CD4-positive, alpha-beta T cell treated with Interleukin-6 at 100 ng/mL for 8 hours (primary cell): ENCODE data around the gene RBPJ.

Experiments used
- DNase-seq: peaks from one replicate; pipeline ENCODE4 v3.0.0-alpha.2; 2020; ENCODE audit warnings: mixed read lengths, low spot score

RBPJ gene

GRCh38 chr4:26420438-26420837 lies 99.6 kb downstream of the RBPJ start:
- DNase-seq: no peak

- no peak for DNase-seq
Observed at GRCh38 chr4:26420913-26421312, 100.1 kb downstream of the RBPJ start.

GRCh38 chr4:26424153-26424552 lies 103.3 kb downstream of the RBPJ start:
- no peak for DNase-seq

GRCh38 chr4:26424838-26425237 lies 104.0 kb downstream of the RBPJ start:
- no peak for DNase-seq

- DNase-seq: no peak
Observed at GRCh38 chr4:26425953-26426352, 105.1 kb downstream of the RBPJ start.

- no peak for DNase-seq
Observed at GRCh38 chr4:26426892-26427291, 106.1 kb downstream of the RBPJ start.

GRCh38 chr4:26429910-26430309 lies 109.1 kb downstream of the RBPJ start:
- no peak for DNase-seq

- DNase-seq: no peak
Observed at GRCh38 chr4:26431461-26432180, 110.8 kb downstream of the RBPJ start.

GRCh38 chr4:26432419-26432818 lies 111.6 kb downstream of the RBPJ start:
- DNase-seq: no peak

GRCh38 chr4:26433556-26433955 lies 112.7 kb downstream of the RBPJ start:
- no peak for DNase-seq

- DNase-seq: no peak
Observed at GRCh38 chr4:26434030-26434639, 113.3 kb downstream of the RBPJ start.

GRCh38 chr4:26441102-26441501 lies 120.3 kb downstream of the RBPJ start:
- no peak for DNase-seq

- DNase-seq: no peak
Observed at GRCh38 chr4:26441771-26442170, 121.0 kb downstream of the RBPJ start.

GRCh38 chr4:26447378-26447777 lies 126.6 kb downstream of the RBPJ start:
- no peak for DNase-seq

- no peak for DNase-seq
Observed at GRCh38 chr4:26450418-26450817, 129.6 kb downstream of the RBPJ start.

- no peak for DNase-seq
Observed at GRCh38 chr4:26451597-26451996, 130.8 kb downstream of the RBPJ start.

GRCh38 chr4:26452565-26453531 lies 132.0 kb downstream of the RBPJ start:
- no peak for DNase-seq

GRCh38 chr4:26454961-26455360 lies 134.1 kb downstream of the RBPJ start:
- DNase-seq: no peak

- no peak for DNase-seq
Observed at GRCh38 chr4:26455571-26455970, 134.8 kb downstream of the RBPJ start.

GRCh38 chr4:26457412-26457811 lies 136.6 kb downstream of the RBPJ start:
- DNase-seq: no peak

GRCh38 chr4:26458157-26458561 lies 137.3 kb downstream of the RBPJ start:
- DNase-seq: peak; percentile 8

GRCh38 chr4:26459054-26459755 lies 138.4 kb downstream of the RBPJ start:
- DNase-seq: peak; percentile 27
